GM12864 (cell line): Measurements from ENCODE around the gene FLCN.

Experiments used
- DNase-seq: peaks from one replicate; pipeline ENCODE4 v3.0.0-alpha.2; 2011; ENCODE audit warnings: low read depth
- H3K4me3 ChIP-seq: 2 replicates; pipeline ENCODE4 v1.5.1; 2011; ENCODE audit warnings: mild to moderate bottlenecking, low read depth, low read length, control low read depth
- CTCF ChIP-seq: IDR thresholded peaks from 2 replicates; pipeline ENCODE4 v1.5.1; 2011; ENCODE audit warnings: low read depth, mild to moderate bottlenecking, moderate library complexity, low read length, control low read depth, inconsistent platforms; ENCODE audit errors: missing control alignments

FLCN gene

GRCh38 chr17:17235212-17236174 lies 1.5 kb downstream of the FLCN start:
- DNase-seq = no peak
- peak overlapping the region; percentile 54 for H3K4me3 ChIP-seq
- no peak for TF ChIP-seq CTCF

- no peak for DNase-seq
- H3K4me3 ChIP-seq = no peak overlapping the region
- TF ChIP-seq CTCF = no peak
These were observed 4.7 kb downstream of the FLCN start for GRCh38 chr17:17232303-17232621.

- TF ChIP-seq CTCF = no peak
- no peak overlapping the region for H3K4me3 ChIP-seq
- no peak for DNase-seq
These were observed 5.2 kb downstream of the FLCN start for GRCh38 chr17:17231621-17232302.

DNA sequence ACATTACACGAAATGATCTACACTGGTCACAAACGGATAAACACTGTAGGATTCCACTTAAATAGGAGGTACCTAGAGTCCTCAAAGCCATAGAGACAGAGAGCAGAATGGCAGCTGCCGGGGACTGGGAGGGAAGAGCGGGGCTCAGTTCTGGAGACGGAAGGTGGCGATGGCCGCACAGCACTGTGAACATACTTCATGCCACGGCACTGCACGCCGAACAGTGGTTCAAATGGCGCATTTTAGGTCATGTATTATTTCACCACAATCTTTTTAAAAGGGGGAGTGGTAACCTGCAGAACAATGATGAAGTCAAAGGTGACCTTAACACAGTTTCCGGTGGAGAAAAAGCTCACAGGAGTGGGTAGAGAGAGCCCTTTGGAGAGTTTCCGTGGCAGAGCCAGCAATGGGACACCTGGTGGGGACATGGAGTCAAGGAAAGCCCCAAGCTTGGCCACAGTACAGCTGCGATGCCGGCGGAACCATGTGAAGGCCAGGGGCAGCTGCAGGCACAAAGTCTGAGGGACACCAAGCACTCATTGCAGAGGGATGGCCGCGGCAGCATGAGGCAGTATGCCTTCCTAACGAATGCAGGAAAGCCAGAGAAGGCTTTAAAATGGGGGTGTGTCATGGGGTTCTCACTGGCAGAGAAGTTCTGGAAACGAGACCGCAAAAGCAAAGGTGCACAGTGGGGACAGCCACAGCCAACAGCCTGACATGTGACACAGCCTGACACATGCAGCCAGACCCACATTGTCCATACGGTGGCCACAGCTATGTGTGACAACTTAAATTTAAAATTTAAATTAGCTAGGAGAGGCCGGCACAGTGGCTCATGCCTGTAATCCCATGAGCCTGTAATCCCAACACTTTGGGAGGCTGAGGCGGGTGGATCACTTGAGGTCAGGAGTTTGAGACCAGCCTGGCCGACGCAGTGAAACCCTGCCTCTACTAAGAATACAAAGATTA lies 7.3 kb downstream of the FLCN start:
- no peak for DNase-seq
- H3K4me3 ChIP-seq = no peak overlapping the region
- no peak for TF ChIP-seq CTCF

GRCh38 chr17:17228521-17229279 lies 8.3 kb downstream of the FLCN start:
- DNase-seq = no peak
- no peak overlapping the region for H3K4me3 ChIP-seq
- TF ChIP-seq CTCF = no peak
